Measurements from ENCODE around the gene CDK5. TPM values are rescaled to one million over a fixed set of nuclear protein-coding genes. Genes with fewer than 3 reads are reported as not detected.

Gene CDK5
- total and polyA plus RNA-seq, 9 of the 15 experiments (the other 6 are each of a cell fraction or from before 2014, with no cell fraction given) = 3.2 to 38.0 (median 27.5) TPM

GRCh38 chr7:151062111-151062398 is 4.4 kb upstream of the CDK5 start:
- peak overlapping the region; percentile 85 to 91 for H3K9ac ChIP-seq (ENCODE audit: insufficient read depth in 1 of 2, low read depth in 2 of 2, low read length in 2 of 2)
- BruUV-seq (replicated peaks) = no TSS peak
- POLR2A ChIA-PET = interaction anchor here (0.7 to 2.7 kb wide), 6 partner anchors 9 to 42 kb away, joined by 3 to 9 read pairs (median 4); partner anchors contain the start of gene FASTK
- no peak for TF ChIP-seq NR2C1 (IDR thresholded peaks at IDR 0.05)
- no peak for TF ChIP-seq NR2C1 (tag; IDR thresholded peaks at IDR 0.05)
- TF ChIP-seq ZNF174 (CRISPR knock-in tag; IDR thresholded peaks at IDR 0.05) = no peak
- no peak for TF ChIP-seq SMARCC2 (IDR thresholded peaks at IDR 0.05; ENCODE audit: low read depth)
- no peak for TF ChIP-seq LARP7 (IDR thresholded peaks at IDR 0.05)
- TF ChIP-seq THAP12 (CRISPR knock-in tag; IDR thresholded peaks at IDR 0.05) = no peak
- TF ChIP-seq USF2 (CRISPR knock-in tag; IDR thresholded peaks at IDR 0.05) = no peak
- TF ChIP-seq COPS2 (conservative IDR thresholded peaks at IDR 0.05) = no peak
- no peak for TF ChIP-seq CAMTA2 (CRISPR knock-in tag; conservative IDR thresholded peaks at IDR 0.05)
- TF ChIP-seq BACH1 (tag; IDR thresholded peaks at IDR 0.05) = no peak
- TF ChIP-seq EZH2 (IDR thresholded peaks at IDR 0.05; ENCODE audit: borderline replicate concordance, low read depth, low read length) = no peak
- TF ChIP-seq NRF1 (conservative IDR thresholded peaks at IDR 0.05 in 1 of 2, IDR thresholded peaks at IDR 0.05 in 1 of 2) = peak; percentile 54 to 64; a peak in 3 of 4 replicates
- TF ChIP-seq YY1 (IDR thresholded peaks at IDR 0.05; ENCODE audit: borderline replicate concordance in 1 of 3, control insufficient read depth in 1 of 3, extremely low read depth in 1 of 3, insufficient read depth in 3 of 3, insufficient read length in 1 of 3, insufficient replicate concordance in 2 of 3, low read depth in 1 of 3, low read length in 2 of 3) = no peak
- TF ChIP-seq ZNF766 (CRISPR knock-in tag; conservative IDR thresholded peaks at IDR 0.05) = no peak
- 0 out of 2 replicates have a peak, but pooled peaks have one; percentile 8 for TF ChIP-seq MTA3 (IDR thresholded peaks at IDR 0.05; ENCODE audit: borderline replicate concordance)
- TF ChIP-seq ZNF785 (CRISPR knock-in tag; IDR thresholded peaks at IDR 0.05) = no peak
- TF ChIP-seq ASH1L (IDR thresholded peaks at IDR 0.05; ENCODE audit: borderline replicate concordance, low read depth, partially characterized antibody) = no peak
- TF ChIP-seq ZBTB17 (CRISPR knock-in tag; IDR thresholded peaks at IDR 0.05) = no peak
- TF ChIP-seq ZNF175 (CRISPR knock-in tag; IDR thresholded peaks at IDR 0.05; ENCODE audit: low read depth) = no peak
- TF ChIP-seq ZNF3 (CRISPR knock-in tag; IDR thresholded peaks at IDR 0.05) = no peak
- no peak for TF ChIP-seq SP1 (CRISPR knock-in tag; IDR thresholded peaks at IDR 0.05)

More at GRCh38 chr7:151062111-151062398, 4.4 kb upstream of the CDK5 start:
- Histone ChIP-seq H3K9me3 (replicated peaks; ENCODE audit: control insufficient read depth, insufficient read depth, low read depth, low read length) (no peaks in the 10 kb centered on the region), H3K9me1 (ENCODE audit: control insufficient read depth, insufficient read depth, low read length) (no peaks in the 10 kb centered on the region), H3K79me2 (ENCODE audit: control insufficient read depth, insufficient read depth, low read length) (peaks cover 68% of the 10 kb centered on the region), H3K36me3 (ENCODE audit: control insufficient read depth, insufficient read depth, low read length) (peaks cover 47% of the 10 kb centered on the region), H3K4me3 (peak overlapping the region; percentile 84), H3K27me3 (ENCODE audit: control insufficient read depth in 2 of 2, insufficient read depth in 2 of 2, low read length in 2 of 2) (no peaks in the 10 kb centered on the region), H3K27ac (ENCODE audit: extremely low read depth, low read depth, low read length) (peak overlapping the region; percentile 90), H3K4me1 (replicated peaks in 1 of 2; ENCODE audit: control insufficient read depth in 2 of 2, insufficient read depth in 2 of 2, low read length in 2 of 2) (peaks cover 46 to 86% of the 10 kb centered on the region in 2 experiments), H2AFZ (ENCODE audit: low read depth, low read length) (no peak overlapping the region), H3K4me2 (ENCODE audit: insufficient read depth, low read length) (peak overlapping the region; percentile 94), H4K20me1 (replicated peaks; ENCODE audit: control insufficient read depth, insufficient read depth, low read length) (peaks cover 10% of the 10 kb centered on the region)
- intact Hi-C loops (cut with micrococcal nuclease) (no loop called here), in situ Hi-C loops (cut with MboI) (no loop called here)
- no peak; the same call in 2 of the 3 replicates for ATAC-seq
- FAIRE-seq = peak; percentile 84
- no peak for DNase-seq (ENCODE audit: extremely low read depth in 1 of 4, low spot score in 3 of 4)
- WGBS (ENCODE audit: insufficient coverage, low coverage, missing lambda C conversion rate) = 2% methylated on average over 11 of the region's 11 CpGs
- CTCF ChIA-PET (ENCODE audit: low intra/inter-chr PET ratio) = no interaction called here

Measured in K562 (cell line).